CD4-positive, alpha-beta T cell treated with Interferon alpha-2 for 1 hour (primary cell): Measurements from ENCODE around the gene RAMP2.
"Not testable (repeated sequence)": the region's sequence is repeated elsewhere in the genome, so short reads cannot be mapped to it uniquely, and the experiment has no call there.

Experiments used
- DNase-seq, 2 donors: peaks; one replicate each; pipeline ENCODE4 v3.0.0-alpha.2; 2020 to 2022

The RAMP2 gene

DNA sequence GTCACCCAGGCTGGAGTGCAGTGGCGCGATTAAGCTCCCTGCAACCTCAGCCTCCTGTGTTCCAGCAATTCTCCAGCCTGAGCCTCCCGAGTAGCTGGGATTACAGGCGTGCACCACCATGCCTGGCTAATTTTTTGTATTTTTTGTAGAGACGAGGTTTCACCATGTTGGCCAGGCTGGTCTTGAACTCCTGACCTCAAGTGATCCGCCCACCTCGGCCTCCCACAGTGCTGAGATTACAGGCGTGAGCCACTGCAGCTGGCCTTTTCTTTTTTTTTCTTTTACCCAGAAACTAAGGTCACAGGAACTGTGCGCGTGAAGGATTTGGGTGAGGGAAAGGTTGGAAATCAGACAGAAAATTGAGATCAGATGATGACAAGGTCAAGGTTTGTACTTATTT lies 8.9 kb downstream of the RAMP2 start:
- DNase-seq, result not testable (repeated sequence)

DNA sequence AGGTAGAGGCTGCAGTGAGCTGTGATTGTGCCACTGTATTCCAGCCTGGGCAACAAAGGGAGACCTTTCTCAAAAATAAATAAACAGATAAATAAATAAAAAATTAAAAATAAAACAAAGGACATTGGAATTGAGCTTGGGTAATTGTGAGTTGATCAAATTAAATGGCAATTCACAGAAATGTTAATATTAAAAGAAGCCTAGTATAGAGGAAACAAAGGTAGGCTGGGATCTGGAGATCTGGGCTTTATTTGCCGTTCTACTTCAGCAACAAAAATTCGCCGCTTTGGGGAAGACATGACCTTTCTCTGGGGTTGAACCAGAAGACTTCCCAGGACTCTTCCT lies 11.9 kb downstream of the RAMP2 start:
- no peak for DNase-seq

DNA sequence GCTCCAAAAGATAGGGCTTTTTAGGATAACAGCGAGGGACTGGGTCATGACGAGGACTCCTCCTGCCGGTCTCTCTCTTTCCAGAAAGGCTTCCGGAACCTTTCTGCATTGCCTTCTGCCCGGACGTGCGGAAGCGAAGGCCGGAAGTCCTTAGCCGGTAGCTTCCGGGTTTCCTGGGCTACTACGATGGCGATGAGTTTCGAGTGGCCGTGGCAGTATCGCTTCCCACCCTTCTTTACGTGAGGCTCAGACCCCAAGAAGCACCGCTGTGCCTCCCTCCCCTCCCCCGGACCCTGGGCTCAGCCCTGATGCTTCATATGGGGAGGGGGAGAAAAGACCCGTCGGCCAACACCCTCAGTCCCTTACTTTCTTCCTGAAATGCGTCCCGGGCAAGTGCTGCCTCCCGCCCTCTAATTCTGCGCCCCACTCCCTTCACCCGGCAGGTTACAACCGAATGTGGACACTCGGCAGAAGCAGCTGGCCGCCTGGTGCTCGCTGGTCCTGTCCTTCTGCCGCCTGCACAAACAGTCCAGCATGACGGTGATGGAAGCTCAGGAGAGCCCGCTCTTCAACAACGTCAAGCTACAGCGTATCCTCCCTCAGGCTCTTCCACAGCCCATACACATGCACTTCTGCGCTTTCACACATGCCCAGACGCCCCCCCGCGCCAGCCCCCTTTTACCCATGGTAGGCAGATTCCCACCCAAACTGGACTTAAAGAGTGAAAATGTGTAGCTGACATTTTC lies 12.4 kb downstream of the RAMP2 start, which contains the start of gene VPS25:
VPS25 (plus strand) TSS at position 160 of the 746 bp plus-strand sequence; CDS start at position 187, 27 bp downstream.
- DNase-seq, result peak; percentile 77 to 85

DNA sequence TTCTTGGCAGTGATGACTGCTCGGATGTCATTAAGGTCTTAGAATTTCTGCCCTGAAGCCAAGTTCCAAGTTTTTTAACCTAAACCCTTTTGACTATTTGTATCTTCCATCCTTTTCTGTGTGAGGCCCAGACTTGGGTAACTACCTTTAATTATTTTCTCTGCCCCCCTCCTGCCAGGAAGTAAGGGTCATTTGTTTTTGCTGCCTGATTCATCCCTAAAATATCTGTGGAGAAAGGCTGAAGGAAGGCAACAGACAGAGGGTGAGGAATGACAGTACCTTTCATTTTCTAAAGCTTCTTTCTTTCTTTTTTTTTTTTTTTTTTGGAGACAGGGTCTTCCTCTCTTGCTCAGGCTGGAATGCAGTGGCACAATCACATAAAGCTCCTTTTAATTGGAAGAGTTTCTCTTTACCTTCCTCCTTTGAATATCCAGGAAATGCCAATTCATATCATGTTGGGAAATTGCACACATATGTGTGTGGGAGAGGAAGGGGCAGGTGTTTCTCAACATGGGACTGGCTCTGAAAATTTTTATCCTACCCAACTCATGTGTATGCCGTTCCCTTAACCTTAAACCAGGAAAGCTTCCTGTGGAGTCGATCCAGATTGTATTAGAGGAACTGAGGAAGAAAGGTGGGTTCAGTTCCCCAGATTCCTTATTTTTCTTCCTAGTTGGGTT lies 13.2 kb downstream of the RAMP2 start:
- no peak for DNase-seq

DNA sequence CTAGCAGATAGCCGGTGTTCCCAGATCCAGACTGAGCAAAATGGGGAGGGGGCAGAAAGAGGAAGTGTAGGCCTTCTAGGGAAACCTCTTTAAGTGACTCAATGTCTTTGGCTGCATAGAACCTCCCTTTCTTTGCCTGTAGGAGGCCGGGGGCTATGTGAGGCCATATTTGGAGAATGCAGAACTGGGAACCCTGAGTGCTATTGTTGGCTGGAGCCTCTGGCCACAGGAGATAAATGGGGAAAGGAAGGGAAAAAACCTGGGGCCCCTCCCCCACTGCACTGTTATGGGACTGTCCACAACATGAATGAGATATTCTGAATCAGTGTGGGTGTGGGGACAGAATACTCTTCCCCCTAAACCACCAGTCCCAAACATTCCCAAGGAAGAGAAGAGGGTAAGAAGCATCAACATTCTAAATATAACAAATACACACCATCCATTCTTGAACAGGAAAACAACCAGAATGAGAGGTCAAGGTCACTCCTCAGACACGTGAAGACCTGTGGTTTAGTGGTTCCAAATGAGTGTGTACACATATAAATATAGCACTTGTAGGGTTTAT lies 14.6 kb downstream of the RAMP2 start:
- DNase-seq, result no peak

DNA sequence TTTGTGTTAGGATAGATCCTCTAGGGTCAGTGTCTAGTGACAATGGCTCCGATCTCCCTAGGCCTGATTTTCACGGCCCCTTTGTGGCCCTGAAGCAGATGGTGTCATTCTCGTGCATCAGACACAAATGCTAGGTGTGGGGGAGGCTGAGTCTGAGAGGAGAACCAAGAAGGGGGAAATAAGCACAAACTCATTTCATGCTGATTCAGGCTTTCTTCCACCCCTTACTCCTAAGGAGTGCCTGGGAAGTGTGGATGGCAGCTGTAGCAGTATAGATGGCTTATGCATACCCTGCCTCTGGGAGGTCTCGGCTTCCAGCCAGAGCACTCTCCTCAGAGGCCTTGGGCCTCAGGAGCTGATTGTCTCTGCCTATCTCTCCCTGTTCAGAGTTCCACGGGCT lies 17.5 kb downstream of the RAMP2 start:
- DNase-seq, result no peak

DNA sequence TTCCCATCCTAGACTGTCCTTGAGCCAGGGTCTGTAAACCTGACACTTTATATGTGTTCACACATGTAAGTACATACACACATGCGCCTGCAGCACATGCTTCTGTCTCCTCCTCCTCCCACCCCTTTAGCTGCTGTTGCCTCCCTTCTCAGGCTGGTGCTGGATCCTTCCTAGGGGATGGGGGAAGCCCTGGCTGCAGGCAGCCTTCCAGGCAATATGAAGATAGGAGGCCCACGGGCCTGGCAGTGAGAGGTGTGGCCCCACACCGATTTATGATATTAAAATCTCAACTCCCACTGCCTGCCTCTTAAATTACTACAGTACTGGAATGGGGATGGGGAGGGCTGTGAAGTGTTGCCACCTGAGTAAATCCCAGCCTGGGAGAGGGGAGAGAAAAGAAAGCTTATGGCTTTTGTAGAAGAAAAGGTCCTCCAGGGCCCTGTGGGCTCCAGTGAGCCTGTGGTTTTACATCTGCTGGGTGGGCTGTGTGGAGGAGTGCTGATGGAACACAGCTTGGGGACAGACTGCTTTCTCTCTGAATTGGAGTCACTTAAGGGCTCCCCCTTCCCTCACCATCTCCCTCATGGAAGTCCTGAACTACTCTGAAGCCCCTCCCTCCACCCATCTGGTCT lies 18.4 kb downstream of the RAMP2 start:
- DNase-seq, result no peak

DNA sequence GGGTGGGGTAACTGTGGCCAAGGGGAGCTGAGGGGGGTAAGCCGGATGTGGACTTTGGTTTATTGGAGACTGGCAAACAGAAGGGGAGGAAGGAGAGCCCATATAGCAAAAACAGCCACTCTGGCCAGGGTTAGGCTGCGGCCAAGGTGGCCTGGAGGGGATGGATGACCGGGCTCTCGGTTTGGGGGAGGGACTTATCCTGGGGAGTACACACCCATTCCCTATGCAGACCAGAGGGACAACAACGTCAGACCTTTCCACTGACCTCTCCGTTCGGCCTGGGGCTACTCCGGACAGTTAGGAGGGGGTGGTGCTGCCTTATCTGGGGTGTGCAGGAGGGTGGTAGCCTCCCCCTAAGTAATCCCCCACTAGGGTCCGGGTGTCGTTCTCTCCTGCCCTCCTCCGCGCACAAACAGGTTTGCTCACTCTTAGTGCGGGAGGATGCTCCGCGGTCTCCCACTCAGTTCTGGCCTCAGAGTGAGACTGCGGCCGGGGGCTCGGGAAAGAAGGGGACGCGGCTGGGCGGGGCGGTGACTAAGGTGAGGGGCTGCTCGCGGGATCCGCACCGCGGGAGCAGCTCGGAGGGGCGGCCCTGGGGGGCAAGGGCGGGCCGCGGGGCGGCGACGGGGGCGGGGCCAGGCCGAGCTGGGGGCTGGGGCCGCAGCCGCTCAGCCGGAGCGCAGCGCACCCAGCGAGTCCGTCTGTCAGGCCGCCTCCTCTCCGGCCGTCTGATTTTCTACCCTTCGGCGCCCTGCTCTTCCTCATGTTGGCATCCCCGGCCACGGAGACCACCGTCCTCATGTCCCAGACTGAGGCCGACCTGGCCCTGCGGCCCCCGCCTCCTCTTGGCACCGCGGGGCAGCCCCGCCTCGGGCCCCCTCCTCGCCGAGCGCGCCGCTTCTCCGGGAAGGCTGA lies 19.2 kb downstream of the RAMP2 start, which contains the start of gene WNK4:
WNK4 (plus strand) TSS at position 675 of the 915 bp plus-strand sequence; CDS start at position 764, 89 bp downstream.
- no peak for DNase-seq

DNA sequence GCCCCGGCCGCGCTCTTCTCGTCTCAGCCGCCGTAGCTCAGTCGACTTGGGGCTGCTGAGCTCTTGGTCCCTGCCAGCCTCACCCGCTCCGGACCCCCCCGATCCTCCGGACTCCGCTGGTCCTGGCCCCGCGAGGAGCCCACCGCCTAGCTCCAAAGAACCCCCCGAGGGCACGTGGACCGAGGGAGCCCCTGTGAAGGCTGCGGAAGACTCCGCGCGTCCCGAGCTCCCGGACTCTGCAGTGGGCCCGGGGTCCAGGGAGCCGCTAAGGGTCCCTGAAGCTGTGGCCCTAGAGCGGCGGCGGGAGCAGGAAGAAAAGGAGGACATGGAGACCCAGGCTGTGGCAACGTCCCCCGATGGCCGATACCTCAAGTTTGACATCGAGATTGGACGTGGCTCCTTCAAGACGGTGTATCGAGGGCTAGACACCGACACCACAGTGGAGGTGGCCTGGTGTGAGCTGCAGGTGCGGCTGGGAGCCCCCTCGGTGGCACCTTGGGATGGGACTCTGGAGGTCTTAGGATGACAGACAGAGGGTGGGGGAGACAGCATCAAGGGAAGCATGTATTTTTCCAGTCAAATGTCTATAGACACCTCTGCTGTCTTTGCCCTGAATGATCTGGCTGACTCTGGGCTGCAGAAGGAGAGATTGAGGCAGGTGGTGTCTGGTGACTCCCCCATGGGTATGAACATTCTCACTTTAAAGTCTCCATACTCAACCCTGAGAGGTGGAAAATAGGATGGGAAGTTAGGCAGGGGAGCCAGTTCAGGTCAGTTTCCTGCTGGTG lies 20.0 kb downstream of the RAMP2 start:
- no peak for DNase-seq

DNA sequence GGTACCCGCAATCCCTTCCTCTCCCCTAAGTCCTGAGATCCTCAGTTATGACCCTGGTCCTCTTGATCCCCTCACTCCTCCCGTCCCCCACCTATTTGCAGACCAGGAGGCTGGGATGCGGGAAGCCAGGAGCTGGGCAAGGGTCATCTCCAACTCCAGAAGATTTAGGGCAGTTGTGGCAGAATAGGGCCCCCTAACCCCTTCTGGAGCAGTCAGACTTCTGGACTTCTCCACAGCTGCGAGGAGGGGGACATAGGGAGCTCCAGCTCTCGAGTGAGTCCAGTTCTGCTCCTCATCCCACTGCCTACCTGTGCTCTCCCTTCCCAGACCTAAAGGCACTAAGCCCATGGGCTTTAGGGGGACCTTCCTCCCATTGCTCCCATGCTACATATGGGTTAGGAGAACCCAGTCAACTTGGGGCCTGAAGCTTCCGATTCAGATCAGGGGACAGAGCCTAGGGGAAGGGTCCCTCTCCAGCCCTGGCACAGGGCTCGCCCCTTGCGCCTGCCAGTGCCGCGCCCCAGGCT lies 20.7 kb downstream of the RAMP2 start:
- DNase-seq, result no peak

DNA sequence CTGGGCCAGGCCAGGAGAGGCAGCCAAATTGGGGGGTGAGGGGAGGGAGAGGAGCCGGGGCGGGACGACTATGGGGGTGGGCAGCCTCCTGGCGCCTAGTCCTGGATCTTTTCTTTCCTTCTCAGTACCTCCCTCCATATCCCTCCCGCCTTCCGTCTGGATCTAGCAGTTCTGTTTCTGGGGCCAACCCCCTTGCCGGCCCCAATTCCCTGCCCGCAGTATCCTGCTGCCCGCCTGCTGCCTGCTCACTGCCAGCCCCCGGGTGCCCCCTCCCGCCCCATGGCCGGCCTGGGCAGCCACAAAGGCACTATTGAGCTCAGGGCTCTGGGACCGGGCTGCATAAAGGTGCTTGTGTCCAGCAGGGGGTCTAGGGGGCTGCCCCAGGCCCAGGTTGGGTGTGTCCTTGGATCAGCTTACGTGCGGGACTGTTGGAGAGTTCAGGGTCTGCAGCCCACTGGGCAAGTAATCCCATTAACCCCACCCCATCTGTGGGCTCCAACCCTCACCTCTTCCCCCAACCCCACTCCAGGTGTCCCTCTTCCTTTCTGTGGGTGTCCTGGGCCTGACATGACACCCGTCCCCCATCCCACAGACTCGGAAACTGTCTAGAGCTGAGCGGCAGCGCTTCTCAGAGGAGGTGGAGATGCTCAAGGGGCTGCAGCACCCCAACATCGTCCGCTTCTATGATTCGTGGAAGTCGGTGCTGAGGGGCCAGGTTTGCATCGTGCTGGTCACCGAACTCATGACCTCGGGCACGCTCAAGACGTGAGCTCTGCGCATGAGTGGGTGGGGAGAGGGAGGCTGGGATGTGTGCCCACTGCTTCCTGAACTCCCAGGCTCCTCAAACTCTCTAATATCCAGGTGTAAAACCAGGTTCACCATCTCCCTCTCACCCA lies 21.4 kb downstream of the RAMP2 start:
- no peak for DNase-seq

DNA sequence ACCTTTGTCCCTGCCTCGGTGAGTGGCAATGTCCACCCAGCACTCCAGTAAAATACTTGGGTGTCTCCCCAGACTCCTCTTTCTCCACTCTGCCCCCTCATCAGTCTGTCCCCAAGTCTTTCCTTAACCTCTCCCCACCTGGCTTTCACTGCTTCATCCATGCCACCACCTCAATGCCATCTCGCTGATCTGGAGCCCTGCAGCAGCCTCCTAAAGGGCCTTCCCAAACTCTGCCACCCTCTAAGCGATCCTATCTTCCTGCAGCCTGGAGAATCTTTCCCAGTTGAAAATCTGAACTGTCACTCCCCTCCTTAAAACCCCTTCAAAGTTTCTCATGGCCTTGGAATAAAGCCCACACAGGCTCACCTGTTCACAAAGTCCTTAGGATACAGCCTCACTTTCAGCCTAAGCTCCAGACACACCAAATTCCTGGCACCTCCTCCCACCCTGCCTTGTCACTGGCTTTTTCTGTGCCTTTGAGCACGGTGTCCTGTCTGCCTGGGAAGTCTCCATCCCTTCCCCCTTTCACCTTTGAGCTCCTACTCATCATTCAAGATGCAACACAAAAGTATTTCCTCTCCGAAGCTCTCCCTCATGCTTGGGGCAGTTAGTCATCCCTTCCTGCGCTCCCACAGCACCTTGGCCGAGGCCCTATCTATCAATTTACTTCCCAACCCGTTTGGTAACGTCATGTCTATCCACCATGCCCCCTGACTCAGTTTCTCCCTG lies 22.2 kb downstream of the RAMP2 start:
- DNase-seq, result no peak

DNA sequence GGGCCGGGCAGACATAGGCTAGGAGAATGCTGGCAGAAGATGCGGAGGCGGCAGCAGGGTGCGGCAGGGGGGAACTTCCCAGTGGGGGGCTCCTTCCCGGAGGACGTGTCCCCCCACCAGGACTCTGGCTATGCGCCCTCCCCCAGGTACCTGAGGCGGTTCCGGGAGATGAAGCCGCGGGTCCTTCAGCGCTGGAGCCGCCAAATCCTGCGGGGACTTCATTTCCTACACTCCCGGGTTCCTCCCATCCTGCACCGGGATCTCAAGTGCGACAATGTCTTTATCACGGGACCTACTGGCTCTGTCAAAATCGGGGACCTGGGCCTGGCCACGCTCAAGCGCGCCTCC lies 22.7 kb downstream of the RAMP2 start:
- DNase-seq, result no peak

DNA sequence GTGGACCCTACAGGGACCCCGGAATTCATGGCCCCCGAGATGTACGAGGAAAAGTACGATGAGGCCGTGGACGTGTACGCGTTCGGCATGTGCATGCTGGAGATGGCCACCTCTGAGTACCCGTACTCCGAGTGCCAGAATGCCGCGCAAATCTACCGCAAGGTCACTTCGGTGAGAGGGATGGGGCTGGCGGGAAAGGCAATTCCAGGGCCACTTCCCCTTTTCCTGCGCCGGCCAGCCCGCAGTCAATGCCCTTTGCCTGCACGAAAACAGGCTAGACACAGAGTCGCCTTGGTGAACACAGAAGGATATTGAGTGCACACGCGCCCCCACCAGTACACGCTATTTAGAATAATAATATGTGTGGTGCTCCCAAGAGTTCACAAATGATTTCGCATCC lies 23.4 kb downstream of the RAMP2 start:
- no peak for DNase-seq

DNA sequence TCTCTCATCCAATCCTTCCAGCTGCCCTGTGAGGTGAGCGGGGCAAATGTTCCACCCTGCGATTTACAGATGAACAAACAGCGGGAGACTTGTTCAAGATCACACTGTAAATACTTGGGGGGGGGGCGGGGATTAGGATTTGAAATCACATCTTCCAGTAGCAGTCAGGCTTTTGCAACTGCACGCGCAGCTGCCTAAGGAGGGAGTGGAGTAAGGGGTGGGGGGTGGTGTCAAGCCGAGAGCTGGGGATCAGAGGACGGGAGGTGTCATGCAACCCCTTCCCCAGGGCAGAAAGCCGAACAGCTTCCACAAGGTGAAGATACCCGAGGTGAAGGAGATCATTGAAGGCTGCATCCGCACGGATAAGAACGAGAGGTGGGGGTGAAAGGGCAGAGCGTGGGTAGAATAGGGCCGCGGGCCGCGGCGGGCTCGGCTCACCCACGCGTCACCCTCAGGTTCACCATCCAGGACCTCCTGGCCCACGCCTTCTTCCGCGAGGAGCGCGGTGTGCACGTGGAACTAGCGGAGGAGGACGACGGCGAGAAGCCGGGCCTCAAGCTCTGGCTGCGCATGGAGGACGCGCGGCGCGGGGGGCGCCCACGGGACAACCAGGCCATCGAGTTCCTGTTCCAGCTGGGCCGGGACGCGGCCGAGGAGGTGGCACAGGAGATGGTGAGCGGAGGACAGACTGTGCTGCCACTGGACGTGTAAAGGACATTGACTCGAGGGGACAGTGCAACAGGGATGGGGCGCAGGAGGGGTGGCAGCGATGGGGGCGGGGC lies 24.0 kb downstream of the RAMP2 start:
- no peak for DNase-seq

DNA sequence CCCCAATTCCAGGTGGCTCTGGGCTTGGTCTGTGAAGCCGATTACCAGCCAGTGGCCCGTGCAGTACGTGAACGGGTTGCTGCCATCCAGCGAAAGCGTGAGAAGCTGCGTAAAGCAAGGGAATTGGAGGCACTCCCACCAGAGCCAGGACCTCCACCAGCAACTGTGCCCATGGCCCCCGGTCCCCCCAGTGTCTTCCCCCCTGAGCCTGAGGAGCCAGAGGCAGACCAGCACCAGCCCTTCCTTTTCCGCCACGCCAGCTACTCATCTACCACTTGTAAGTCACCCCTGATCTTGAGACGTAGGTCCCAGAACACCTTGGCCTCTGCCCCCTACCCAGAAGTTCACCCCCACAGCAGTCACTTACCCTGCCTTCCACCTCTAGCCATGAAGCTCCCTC lies 26.2 kb downstream of the RAMP2 start:
- no peak for DNase-seq

DNA sequence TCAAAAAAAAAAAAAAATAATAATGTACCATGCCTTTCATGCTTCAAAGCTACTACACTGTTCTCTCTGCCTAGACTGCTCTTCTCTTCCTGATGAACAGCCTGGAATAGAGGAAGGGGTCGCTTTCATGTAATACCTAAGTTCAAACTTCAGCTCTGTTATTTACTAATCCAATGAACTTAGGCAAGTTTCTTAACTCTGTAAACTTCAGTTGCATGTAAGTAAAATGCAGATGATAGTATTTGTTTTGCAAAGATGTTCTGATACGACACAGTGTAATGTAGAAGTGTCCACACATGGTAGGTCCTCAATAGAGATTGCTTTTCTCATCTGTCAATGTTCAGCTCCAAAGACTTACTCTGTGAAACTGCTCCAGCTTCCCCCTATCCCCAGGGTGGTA lies 30.9 kb downstream of the RAMP2 start:
- no peak for DNase-seq

DNA sequence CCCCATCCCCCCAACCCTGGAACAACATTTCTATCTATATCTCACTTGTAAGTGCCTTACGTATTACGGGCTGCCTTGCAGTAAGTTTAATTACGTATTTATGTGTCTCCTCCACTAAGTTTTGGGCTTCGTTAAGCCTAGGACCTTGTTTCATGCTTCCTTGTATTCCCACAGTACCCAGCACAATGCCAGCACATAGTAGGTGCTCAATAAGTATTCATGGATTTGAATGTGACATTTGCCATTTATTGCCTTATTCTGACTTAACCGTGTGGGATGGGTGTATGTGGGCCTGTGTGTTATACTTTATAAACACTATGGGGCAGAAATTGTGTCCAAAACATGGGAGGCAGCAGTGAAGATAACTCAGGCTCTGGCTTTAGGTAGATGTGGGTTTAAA lies 31.5 kb downstream of the RAMP2 start:
- DNase-seq, result no peak

DNA sequence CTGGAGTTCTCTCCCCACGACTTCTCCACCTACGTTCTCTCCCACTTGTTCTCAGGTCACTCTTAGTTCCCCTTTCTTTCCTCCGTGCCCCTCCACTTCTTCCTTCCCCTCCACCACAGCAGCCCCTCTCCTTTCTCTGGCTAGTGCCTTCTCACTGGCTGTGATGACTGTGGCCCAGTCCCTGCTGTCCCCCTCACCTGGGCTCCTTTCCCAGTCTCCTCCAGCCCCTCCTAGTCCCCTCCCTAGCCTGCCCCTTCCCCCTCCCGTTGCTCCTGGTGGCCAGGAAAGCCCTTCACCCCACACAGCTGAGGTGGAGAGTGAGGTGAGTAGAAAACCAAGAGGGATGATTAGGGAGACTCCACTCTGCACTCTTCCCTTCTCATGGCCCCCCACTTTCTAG lies 34.0 kb downstream of the RAMP2 start:
- DNase-seq, result no peak
